CD1c-positive myeloid dendritic cell (primary cell): ENCODE data around the gene TAS2R20.
"Not testable (repeated sequence)": the region's sequence is repeated elsewhere in the genome, so short reads cannot be mapped to it uniquely, and the experiment has no call there.

Experiments used
- DNase-seq: peaks from one replicate; pipeline ENCODE4 v3.0.0-alpha.2; 2016; ENCODE audit errors: extremely low spot score

TAS2R20 gene, protein sequence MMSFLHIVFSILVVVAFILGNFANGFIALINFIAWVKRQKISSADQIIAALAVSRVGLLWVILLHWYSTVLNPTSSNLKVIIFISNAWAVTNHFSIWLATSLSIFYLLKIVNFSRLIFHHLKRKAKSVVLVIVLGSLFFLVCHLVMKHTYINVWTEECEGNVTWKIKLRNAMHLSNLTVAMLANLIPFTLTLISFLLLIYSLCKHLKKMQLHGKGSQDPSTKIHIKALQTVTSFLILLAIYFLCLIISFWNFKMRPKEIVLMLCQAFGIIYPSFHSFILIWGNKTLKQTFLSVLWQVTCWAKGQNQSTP

DNA sequence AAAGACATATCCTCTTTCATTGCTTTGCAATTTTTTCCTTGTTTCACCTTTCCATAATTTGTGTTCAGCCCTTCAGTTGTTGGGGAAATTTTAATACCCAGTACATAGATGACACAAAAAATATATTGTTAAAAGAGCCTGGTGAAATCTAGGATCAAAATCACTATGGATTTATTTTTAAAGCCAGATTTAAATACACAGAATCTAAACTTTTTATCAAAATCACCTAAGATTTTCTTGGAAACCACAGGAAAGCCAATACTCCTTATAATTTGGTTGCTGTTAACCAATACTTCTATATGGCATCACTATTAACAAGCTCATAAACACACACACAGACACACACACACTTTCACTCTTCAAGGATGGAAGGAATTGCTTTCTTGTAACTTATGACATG is at the start of gene TAS2R20:
TSS of gene TAS2R20 (minus strand) at position 101 of the 400 bp plus-strand sequence. CDS start 429 bp downstream, outside the sequence.
- DNase-seq: no peak

DNA sequence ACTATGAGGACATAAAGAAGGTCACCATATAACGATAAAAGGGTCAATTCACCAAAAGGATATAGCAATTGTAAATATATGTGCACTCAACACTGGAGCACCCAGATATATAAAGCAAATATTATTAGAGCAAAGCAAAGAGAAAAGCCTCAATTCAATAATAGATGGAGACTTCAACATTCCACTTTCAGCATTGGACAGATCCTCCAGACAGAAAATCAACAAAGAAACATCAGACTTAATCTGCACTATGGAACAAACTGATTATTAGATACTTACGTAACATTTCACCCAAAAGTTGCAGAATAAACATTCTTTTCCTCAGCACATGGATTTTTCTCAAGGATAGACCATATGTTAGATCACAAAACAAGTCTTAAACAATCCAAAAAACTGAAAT is 43.3 kb upstream of the TAS2R20 start:
- DNase-seq: not testable (repeated sequence)

DNA sequence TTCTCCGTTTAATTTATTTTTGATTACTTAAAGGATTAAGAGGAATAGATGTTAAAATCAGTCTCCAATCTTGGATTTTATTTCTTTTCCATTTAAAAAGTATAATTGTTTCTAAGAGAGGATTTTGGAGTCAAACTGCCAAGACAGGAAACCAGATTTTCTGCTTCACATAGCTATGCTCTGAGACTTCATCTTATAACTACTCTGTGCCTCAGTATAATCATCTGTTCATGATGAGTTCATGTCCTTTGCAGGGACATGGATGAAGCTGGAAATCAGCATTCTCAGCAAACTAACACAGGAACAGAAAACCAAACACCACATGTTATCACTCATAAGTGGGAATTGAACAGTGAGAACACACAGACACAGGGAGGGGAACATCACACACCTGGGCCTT is 42.1 kb upstream of the TAS2R20 start:
- DNase-seq: no peak

DNA sequence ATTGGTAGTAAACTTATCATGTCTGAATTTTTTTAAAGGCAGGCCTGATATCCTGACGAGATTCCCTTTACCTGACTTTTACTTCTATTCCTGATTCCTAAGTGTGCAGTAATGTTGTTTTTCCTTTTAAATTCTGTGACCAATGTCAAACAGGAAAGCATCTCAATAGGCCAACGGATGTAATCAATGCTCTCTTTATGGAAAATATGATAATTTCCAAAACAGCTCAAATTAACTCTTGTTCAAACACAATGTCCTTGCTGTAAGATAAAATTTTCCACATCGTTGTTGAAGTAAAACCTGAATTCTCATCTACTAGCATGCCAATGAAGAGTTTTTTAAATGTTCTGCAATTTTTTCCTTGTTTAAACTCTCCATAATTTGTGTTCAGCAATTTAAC is 41.1 kb upstream of the TAS2R20 start:
- DNase-seq: no peak

DNA sequence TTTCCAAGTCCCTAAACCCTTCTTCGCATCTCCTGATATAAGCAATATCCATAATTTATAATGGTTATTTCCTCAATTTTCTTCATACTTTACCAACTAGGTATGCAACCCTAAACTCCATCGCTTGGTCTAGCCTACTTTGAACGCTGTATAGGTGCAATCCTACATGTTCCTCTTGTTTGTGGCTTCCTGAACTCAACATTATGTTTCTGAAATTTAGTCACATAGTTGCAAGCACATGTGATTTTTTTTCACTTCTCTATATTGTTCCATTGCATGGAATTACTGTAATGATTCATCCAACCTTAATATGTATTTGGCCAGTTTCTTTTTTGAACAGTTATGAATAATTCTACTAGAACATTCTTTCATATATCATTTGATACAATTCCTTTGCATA is 35.9 kb upstream of the TAS2R20 start:
- not testable (repeated sequence) for DNase-seq

DNA sequence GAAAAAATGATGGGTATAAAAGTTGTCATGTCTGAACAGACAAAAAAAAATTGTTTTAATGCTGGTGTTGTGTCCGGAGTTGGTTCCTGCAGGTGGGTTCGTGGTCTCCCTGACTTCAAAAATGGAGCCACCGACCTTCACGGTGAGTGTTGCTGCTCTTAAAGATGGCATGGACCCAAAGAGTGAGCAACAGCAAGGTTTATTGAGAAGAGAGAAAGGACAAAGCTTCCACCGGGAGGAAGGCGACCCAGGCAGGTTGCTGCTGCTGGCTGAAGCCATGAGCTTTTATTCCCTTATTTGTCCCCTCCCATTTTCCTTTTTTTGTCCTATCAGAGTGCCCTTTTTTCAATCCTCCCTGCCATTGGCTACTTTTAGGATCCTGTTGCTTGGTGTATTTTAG is 33.2 kb upstream of the TAS2R20 start, which contains the start of gene TAS2R31:
TSS of gene TAS2R31 (minus strand) at position 101 of the 400 bp plus-strand sequence. CDS start at position 29, 72 bp downstream.
- DNase-seq: no peak

DNA sequence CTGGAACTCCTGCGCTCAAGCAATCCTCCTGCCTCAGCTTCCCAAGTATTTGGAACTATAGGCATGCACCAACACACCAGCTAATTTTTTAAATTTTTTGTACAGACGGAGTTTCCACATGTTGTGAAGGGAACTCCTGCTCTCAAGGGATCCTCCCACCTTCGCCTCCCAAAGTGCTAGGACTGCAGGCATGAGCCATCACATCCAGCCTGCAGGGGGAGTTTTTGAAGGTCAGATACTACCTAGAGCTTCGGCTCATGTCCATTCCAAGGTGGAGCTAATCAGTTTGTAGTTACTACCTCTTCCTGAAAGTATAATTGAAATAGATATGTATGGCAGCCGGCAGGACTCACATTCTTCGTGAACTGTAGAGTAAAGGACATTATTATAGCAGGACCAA is 28.0 kb upstream of the TAS2R20 start:
- no peak for DNase-seq

DNA sequence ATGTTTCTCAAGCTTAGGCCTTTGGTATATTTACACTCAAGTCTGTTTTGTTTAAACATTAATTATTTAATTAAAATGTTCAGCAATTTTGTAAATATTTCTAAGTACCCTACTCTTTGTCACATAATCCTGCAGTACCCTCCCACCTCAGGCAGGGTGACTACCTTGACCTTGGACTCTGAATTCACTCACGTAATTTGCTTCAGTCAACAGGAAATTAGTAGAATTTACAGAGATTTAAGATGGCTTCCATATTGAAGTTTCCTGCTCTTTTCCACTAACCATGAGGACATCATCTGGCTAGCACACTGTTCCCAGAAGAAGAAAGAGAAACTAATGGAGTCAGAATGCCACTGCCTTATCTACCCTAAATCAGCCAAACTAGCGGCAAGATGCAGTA is 25.3 kb upstream of the TAS2R20 start:
- no peak for DNase-seq

DNA sequence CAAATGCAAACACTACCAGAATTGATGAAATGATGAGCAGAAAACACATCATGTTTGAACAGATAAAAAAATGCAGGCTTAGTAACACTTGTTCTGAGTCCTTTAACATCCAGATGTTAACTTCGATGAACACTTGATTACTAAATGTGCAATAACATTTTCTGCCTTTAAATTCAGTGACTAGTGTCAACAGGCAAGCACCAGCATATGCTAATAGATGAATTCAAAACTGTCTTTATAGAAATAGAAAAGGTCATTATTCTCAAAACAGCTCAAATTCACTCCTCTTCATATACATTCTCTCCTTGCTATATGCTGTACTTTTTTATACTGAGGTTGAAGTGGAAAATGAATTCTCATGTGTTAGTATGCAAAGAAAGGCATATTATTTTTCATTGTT is 24.4 kb upstream of the TAS2R20 start, which contains the start of gene TAS2R19:
TSS of gene TAS2R19 (minus strand) at position 101 of the 400 bp plus-strand sequence. CDS start at position 52, 49 bp downstream.
- no peak for DNase-seq

DNA sequence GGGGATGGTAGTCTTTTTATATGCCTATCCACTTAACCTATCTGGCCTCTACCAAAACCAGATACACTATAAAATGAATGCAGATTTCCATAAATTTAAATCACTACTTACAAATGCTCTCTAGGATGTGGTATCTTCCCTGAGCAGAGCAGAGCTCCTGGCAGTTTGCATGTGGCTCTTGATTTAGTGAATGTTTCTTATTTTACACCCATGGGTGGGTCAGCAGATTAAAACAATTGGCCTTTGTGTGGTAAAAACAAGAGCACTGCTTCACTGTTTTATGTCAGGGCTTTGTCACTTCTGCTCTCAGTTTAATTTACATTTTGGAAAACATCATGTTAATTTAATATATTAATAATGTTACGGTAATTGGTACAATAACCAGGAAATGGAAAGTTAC is 18.8 kb upstream of the TAS2R20 start:
- no peak for DNase-seq

DNA sequence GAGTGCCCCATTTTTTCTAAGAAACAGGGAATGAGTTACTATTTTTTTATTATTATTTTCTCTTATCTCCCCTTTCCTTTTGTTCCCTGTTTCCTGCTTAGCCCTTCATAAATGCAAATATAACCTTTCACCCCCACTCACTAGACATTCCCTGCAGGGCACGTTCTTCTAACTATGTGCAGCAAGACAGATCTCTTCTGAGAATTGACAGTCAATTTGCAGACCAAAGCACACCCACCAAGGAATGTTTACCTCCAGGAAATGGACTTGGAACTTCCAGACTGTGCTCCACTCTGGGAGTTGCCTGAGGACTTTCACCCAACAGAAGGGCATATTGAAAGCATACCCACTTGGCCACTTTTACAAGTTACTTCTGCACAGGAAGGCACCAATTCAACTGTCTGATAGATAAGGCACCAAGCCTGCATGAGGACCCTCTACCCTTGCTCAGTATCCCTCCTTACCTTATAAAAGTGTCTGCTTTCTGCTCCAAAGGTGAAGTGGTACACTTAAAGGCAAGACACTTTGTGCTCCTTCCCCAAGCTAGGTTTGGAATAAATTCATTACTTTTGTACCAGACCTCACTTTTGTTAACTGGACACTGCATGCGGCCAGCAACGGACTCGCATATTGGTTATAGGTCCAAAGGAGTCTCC is 17.8 kb upstream of the TAS2R20 start:
- DNase-seq: no peak

DNA sequence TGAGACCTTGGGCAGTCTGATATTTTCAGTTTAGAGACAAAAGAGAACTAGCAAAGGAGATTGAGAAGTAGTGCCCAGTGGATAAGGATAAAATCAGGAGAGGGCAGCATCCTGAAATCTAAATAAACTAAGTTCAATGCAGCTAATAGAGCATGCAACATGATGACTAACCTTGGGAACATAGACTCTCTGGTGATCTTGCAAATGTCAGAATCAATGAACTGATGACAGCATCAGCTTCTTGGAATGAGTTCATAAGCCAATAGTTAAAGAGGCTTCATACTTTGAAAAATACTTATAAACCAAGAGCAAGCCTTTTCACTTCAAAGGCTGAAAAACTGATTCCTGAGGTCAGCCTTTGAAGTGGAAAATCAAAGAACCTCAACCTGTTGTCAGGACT is 16.1 kb upstream of the TAS2R20 start:
- DNase-seq: no peak

DNA sequence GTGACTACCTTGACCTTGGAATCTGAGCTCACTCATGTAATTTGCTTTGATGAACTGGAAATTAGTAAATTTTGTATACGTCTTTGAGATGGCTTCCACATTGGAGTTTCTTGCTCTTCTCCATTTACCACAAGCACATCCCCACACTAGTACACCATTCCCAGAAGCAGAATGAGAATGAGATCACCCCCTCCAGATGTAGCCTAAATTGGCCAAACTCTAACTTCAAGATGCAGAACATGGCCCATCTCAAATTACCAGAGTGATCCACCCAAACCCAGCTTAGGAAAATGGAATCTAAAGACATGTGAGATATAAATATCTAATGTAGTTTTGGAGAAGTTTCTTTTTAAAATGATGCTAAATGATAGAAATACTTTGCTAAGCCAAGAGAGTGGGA is 9.5 kb upstream of the TAS2R20 start:
- DNase-seq: no peak

DNA sequence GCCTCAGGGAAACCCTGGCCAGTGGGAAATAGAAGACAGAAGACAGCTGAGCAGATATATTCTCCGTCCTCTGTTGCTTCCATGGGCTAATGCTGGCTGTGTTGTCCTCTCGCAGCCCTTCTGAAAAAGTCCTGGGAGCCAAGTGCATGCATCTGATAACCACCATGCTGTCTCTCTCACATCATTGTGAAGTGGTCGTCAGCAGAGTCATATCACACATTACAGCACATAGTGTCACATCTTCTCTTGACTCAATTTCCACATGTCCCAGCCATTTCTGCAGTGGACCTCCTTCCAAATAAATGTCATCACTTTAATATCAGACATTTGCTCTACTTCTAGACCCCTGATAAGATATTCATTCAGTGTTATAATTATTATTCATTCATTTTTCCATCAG is 3.8 kb downstream of the TAS2R20 start:
- no peak for DNase-seq

DNA sequence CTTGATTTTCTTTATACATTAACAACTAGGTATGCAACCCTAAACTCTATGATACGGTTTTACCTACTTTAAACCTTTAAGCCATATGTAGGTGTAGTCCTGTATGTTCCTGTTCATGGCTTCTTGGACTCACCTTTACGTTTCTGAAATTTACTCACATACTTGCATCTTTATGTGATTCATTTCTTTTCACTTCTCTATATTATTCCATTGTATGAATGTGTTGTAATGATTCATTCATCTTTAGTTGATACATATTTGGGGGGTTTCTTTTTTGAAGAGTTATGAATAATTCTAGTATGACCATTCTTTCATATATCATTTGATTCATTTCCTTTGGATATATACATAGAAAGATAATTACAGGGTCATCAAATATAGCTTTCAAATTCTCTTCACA is 9.0 kb downstream of the TAS2R20 start:
- DNase-seq: no peak

DNA sequence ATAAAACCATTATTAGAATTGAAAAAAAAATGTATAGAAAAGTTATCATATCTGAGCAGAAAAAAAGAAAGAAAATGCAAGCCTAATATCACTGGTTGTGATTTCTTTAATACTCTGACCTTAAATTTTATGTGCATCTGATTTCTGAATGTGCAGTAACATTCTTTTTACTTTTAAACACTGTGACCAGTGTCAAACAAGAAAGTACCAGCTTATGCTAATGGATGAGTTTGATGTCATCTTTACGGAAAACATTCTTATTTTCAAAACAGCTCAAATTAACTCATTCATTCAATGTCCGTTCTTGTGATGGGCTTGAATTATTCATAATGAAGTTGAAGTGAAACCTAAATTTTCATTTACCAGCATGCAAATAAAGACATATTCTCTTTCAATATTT is 11.3 kb downstream of the TAS2R20 start, which contains the start of gene TAS2R50:
TSS of gene TAS2R50 (minus strand) at position 101 of the 400 bp plus-strand sequence. CDS start at position 49, 52 bp downstream.
- DNase-seq: no peak

DNA sequence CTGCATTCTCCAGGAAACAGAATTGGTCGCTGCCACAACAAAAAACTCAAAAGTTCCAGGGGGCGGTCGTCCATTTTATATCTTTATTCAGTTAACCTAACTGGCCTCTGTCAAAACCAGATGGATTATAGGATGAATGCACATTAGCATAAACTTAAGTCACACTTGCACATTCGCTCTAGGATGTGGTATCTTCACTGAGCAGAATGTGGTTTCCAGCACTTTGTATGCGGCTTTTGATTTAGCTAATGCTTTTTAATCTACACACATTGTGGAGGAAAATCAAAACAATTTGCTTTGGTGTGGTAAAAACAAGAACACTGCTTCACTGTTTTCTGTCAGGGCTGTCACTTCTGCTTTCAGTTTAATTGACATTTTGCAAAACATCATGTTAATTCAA is 15.9 kb downstream of the TAS2R20 start:
- DNase-seq: peak; percentile 24

DNA sequence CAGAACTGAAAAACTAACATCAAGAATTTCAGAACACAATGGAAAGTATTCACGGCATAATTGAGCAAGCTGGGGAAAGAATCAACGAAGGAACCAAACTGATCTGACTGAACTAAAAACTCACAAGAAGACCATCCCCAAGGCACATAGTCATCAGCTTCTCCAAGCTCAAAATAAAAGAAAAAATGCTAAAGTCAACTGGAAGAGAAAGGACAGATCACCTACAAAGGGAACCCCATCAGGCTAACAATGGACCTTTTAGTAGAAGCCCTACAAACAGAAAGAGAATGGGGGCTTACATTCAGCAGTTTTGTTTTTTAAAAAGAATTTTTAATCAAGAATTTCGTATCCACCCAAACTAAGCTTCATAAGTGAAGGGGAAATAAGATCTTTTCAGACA is 23.1 kb downstream of the TAS2R20 start:
- DNase-seq: no peak

DNA sequence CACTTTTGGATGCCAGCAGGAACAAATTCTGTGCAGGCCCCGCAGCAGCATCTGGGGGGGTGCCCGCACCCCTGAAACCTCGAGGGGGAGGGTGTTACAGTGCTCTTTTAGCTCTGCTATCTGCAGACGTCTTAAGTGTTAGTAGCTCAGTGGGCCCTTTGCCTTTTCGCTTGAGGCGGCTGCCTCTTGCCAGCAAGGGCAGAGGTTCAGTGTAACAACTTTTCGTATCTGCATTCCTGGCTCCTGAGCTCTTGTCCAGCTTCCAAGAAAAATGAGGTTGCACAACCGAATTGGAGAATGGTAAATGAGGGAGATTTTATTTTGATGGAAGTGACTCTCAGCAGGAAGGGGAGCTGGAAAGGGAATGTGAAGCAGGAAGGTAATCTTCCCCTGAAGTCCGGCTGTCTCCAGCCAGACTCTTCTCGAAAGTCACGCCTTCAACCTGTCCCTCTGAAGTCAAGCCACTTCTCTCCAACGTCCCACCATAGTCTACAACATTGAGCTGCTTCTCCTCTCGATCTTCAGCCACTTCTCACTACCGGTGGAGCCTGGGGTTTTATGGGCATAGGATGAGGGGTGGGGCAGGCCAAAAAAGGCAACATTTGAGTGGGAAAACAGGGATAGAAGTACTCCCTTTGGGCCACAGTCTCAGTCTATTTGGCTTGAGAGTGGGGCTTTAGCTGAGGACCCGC is 29.2 kb downstream of the TAS2R20 start:
- no peak for DNase-seq

DNA sequence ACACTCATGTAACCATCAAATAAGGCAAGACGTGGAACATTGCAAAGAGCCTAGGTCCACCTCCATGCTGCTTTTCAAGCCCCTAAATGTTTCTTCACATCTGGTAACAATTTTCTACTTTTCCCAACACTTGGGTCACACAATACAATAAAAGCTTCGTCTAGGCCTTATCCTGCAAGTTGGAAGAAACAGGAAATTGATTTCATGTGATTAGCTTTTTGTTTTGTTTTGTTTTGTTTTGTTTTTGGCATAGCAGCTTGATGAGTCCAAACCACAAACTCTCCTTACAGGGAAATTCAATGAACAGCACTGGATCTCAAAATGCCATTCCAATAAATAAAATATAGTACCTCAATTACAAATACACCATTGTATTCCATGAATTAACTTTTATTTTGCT is 30.7 kb downstream of the TAS2R20 start:
- no peak for DNase-seq

DNA sequence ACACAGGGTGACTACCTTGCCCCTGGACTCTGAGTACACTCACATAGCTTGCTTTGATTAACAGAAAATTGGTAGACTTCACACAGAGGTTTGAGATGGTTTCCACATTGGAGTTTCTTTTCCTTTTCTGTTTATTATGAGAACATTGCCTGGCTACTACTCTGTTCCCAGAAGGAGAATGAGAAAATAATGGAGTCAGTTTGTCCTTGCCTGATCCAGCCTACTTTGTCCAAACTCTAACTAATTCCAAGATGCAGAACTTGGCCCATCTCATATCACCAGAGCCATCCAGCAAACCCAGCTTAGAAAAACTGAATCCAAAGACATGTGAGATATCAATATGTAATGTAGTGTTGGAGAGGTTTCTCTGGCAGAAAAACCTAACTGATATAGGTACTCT is 31.8 kb downstream of the TAS2R20 start:
- DNase-seq: no peak

DNA sequence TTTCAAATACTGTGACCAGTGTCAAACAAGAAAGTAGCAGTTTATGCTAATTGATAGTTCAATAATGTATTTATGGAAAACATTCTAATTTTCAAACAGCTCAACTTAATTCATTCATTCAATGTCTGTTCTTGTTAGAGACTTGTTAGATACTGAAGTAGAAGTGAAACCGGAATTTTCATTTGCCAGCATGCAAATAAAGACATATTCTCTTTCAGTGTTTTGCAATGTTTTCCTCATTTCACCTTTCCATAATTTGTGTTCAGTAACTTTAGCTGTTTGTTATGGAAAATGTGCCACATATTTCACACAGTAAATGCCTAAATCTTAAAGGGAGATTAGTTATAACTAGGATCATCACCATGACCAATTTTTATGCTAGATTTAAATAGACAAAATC is 32.6 kb downstream of the TAS2R20 start:
- no peak for DNase-seq

DNA sequence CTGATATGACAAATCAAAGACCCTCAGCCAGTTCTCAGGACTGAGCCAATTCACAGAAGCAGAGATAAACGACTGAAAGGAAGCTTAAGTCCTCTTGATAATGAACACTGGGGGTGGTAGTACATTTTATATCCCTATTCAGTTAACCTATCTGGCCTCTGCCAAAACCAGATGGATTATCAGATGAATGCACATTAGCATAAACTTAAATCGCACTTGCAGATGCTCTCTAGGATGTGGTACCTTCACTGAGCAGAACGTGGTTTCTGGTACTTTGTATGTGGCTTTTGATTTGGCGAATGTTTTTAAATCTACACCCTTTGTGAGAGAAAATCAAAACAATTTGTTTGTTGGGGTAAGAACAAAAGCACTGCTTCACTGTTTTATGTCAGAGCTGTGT is 37.9 kb downstream of the TAS2R20 start:
- no peak for DNase-seq
